GM18870 (cell line): Measurements from ENCODE around the gene ADRB2.
"Not testable (repeated sequence)": the region's sequence is repeated elsewhere in the genome, so short reads cannot be mapped to it uniquely, and the experiment has no call there.

Source experiments
- ATAC-seq: cut with Tn5 transposase; IDR thresholded peaks from one replicate; pipeline ENCODE4 v1.9.1; 2021; ENCODE audit warnings: moderate library complexity; ENCODE audit not compliant: unreplicated experiment

The ADRB2 gene

DNA sequence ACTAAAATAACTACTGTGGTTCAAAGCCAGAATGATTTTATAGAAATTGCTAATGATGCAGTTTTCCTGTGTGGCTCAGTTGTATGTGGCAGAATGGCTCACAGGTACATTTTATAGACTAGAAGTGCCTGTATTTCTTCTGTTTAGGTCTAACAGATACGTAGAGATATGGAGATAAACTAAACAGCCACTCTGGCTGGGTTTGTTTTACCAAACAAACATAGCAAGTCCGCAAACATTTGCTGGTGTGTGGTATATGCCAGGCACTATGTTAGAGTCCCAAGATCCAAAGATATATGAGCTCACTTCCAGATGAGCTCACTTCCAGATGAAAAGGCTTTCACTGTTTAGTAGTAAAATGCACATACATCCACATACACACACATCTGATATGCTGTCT is 24.4 kb downstream of the ADRB2 start:
- no peak for ATAC-seq

DNA sequence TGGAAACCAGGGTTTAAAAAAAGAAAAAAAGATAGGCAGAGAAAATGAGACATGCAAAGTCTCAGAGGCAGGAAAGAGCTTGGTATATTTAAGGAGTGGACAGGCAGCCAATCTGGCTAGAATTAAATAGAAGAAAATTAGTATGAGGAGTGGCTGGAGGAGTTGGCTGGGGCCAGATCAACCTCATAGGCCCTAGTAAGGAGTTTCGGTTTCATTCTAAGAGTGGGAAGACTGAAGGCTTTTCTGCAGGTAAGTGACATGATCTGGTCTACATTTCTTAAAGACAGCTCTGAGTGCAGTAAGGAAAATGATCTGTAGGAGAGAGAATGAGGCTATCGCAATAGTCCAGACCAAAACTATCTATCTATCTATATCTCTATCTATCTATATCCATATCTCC is 27.5 kb downstream of the ADRB2 start:
- no peak for ATAC-seq

DNA sequence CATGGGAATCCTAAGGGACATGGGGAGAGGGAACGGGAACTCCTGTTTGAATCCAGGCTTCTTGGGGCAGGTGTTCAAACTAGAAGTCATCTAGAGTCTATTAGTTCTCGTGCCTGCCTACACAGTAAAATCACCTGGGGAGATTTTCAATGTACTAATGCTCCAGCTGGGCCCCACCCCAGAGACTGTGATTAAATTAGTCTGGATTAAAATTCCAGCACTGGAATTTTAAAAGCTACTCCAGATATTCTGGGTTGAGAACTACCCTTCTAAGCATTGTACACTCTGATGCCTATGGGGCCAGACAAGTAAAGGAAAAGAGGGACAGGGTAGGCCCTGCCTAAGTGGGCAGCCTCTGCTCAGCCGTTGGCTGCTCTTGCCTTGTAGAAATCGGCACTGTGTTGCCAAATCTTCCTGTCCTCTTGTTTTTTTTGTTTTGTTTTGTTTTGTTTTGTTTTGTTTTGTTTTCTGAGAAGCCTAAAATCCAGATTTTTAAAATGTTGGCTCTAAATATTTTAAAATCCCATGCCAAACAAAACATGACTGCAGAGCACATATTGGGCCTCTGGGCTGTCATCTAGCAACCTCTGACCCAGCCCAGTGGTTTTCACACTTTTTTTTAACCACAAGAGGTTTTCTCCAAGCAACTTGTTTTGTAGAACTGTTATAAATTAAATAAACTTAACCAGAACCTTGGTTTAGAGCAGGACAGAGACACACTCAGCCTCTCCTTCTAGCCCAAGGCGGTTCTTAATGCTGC is 29.0 kb downstream of the ADRB2 start:
- ATAC-seq = no peak

DNA sequence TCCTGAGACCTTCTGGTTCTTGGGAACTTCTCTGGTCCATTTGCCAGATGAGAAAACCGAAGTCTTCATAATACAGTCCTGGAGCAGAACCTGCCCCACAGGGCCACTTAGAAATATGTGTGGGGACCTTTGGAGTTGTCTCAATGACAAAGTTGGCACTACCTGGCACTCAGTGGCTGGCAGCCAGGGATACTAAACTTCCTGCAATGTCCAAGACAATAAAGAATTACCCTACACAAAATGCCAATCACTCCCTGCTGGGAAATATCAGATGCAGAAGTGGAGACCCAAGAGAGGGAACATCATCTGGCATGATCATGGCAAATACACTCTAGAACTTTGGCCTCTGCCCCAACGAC is 29.6 kb downstream of the ADRB2 start:
- ATAC-seq = no peak

DNA sequence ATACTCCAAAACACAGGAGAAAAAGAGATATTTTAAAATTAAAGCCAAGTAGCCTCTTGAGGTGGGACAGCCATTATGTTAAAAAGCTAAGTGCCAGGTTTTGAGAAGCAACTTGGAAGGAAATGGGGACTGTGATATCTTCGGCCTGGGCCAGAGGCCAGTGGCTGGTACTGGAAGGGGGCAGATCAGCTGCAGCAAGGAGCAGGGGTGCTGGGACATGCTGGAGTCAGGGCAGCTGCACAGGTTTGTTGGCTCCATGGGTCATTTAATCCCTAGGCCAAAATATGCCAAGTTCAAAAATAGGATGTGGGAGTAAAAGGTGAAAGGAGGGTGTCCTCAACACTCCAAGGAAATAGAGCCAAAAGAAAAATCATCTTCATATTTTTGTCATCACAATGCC is 30.0 kb downstream of the ADRB2 start:
- ATAC-seq = no peak

DNA sequence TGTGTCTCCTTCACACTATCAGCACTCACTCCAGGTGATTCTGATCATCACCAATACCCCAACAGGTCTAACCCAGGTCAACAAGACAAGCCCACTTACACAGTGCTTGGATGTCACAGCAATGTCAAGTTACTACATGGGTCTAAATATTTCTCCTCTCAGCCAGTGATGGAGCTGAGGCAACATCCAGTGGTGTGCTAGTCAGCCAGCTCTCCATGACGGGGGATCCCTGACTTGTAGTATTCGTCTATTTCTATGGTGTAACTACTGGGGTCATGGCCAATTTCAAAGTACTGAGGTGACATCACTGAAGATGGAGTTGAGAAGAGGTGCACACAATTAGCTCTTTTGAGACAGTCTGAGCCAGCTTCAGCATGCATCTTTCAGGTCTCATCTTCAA is 31.1 kb downstream of the ADRB2 start:
- no peak for ATAC-seq

DNA sequence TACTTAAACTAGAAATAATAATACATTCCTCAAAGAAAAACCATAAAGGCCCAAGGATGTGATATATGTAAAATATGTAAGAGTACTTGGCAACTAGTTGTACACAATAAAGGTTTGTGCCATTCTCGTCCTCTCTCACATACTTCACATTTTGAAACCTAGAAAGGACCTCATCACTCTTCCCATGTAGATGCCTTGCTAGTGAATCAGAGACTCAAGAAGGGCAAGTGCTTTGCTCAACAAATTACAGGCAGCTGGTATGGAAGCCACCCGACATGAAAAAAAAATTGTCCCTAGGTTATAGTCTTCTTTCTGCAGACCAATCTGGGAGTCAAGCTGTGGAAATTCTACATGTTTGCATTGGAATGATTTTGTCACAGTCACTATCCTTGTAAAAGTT is 31.7 kb downstream of the ADRB2 start:
- no peak for ATAC-seq

DNA sequence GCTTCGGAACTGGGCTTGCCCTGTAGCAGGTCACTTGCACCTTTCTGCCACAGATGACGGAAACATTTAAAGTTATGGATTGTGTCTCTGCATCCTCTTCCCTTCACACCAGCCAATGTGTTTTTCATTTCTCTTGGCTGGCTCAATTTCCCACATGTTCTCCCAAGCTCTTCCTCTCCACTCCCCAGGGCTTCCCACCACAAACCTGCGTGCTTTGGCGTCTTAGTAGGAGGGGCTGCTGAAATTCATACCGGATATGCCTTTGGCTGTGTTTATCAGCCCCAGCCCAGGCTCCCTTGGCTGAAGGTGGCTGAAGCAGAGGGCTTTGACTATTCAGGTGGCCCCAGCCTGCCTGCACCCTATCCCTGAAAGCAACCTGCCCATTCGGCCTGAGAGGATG is 32.1 kb downstream of the ADRB2 start:
- no peak for ATAC-seq

DNA sequence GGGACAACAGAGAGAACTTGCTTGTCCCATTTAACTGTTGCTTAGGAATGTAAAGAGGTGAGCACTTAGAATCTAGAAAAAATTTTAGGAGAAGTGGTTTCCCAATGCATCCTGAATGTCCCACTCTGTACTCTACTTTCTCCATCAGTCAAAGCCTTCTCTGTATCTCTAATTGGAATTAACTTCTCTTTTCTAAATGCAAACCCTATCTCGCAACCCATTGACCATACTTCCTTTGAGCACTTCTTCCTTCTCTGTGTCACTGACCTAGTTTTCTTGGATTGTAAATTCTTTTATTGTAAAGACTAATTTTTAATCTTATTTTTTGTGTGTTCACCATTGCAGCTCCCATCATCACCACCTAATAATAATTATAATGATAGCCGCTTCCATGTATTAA is 33.3 kb downstream of the ADRB2 start:
- no peak for ATAC-seq

DNA sequence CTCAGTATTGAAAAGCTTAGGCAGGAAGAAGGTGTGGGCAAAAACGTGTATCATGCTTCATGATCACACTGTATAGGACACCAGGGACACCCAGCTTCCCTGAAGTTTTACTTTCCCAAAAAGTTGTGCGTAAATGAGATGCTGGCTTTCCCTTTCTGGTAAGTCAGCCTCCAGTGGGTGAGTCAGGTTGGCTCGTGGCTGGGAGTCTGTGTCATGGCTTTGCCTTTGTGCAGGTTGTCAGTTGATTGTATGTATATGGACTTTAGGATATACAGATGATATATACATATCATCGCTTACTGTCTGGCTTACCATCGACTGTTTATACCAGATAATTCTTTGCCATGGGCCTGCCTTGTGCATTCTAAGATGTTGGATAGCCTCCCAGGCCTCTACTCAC is 34.2 kb downstream of the ADRB2 start:
- ATAC-seq = no peak

DNA sequence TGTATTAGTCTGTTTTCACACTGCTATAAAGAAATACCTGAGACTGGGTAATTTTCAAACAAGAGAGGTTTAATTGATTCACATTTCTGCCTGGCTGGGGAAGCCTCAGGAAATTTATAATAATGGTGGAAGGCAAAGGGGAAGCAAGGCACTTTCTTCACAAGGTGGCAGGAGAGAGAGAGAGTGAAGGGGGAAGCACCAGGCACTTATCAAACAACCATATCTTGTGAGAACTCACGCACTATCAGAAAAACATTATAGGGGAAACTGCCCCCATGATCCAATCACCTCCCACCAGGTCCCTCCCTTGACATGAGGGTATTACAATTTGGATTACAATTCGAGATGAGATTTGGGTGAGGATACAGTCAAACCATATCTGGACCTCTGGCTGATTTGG is 34.7 kb downstream of the ADRB2 start:
- ATAC-seq = no peak

DNA sequence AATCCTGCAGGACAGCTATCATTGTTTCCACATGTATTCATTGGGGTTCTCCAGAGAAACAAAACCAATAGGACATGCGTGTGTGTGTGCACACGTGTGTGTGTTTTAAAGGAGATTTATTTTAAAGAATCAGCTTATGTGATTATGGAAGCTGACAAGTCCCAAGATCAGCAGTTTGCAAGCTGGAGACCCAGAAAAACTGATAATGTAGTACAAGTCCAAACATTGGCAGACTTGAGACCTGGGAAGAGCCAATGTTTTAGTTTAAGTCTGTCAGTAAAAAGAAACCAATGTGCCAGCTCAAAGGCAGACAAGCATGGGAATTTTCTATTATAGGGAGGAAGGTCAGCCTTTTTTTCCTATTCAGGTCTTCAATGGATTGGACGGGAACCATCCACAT is 35.3 kb downstream of the ADRB2 start:
- no peak for ATAC-seq

DNA sequence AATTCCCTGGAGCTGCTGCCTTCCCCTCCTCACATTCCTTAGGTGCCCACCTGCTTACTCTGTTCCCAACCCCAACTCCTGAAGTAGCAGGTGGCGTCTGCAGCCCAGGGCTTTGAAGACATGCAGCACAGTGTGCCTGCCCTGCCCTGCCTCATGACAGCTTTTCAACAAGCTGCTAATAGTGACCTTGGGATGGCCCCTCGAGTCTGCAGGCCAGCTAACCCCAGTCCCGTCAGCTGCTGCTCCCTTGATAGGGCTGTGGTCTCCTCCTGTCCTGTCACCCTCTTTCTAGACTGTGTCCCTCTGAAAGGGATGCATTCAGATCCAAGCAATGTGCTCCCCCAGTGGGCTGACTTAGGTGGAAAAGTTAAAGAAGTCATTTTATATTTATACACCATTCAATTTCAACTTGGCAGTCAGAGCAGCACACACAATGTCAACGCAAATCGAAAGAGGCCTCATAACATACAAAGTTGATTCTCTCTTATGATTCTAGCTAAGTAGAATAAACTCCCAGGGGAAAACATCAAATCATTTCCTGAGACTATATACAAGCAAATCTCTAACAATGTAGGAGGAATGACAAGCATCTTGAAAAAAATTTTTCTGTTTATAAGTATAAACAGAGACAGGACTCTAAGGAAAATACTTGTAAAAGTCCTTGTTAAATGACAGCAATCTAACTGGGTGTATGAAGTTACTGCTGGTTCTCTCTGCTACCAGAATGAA is 37.9 kb downstream of the ADRB2 start:
- ATAC-seq = no peak

DNA sequence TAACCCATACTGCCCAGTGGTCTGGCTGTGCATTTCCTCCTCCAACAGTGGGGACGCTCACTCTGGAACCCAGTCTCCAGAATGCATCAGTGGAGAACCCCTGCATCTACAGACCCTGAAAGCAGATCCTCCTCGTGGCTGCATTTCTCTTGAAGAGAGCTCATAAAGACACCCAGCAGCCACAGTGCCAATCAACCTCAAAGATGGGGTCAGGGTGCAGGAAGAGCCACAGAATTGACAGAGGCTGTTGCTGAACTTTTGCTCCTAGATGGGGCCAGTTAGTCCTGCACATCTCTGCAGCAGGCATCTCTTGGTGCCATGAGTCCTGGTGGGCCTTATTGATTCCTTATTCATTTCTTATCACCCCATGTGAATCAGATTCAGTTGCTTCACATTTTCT is 39.6 kb downstream of the ADRB2 start:
- no peak for ATAC-seq

DNA sequence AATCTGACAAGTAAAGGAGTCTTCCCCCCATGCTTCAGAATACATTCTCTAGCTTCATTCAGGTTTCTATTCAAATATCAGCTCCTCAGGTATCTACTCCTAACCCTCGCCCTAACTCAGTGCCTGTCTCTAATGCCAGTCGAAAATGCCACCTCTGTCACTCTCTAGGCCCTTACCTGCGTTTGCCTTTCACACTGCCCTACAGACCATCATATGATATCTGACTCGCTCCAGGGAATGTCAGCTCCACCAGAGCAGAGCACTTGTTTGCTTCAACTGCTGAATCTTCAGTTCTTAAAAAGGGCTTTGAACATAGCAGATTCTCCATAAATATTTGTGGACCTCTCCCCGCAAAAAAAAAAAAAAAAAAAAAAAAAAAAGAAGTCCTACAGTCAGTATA is 46.7 kb downstream of the ADRB2 start:
- no peak for ATAC-seq

DNA sequence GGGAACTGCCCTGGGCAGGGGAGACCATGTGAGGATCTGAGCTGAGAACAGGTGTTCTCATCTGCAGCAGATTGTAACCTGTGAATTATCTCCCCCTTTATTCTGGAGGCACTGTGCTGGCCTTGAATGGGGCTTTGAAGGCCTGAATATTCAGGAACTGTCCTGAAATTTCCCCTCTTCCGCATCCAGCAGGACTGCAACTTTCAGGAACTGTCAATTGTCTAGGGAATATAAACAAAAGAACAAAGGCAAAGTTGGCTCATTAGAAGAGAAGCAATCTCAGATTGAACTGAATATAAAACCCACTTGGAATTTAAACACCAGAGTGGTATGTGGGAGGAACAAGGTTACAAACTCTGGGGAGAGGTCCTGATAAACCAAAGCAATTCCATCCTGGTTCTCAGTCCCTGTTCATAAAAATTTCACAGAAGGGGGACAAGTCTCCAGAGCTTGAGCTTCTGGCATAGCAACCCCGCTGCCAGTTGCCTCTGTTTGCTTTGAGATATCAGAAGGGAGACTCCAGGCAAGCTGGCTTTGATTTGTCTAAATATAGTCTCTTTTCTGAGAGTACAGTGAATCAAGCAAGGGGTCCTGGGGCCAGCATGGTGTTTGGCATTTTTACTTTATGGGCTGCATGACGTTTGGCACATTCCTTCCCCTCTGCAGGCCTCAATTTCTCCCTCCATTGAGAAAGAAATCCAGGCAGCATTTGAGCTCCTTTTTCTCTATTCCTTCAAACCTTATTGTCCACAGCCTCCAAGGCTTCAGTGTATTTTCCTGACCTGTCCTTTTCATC is 47.5 kb downstream of the ADRB2 start:
- ATAC-seq = no peak

DNA sequence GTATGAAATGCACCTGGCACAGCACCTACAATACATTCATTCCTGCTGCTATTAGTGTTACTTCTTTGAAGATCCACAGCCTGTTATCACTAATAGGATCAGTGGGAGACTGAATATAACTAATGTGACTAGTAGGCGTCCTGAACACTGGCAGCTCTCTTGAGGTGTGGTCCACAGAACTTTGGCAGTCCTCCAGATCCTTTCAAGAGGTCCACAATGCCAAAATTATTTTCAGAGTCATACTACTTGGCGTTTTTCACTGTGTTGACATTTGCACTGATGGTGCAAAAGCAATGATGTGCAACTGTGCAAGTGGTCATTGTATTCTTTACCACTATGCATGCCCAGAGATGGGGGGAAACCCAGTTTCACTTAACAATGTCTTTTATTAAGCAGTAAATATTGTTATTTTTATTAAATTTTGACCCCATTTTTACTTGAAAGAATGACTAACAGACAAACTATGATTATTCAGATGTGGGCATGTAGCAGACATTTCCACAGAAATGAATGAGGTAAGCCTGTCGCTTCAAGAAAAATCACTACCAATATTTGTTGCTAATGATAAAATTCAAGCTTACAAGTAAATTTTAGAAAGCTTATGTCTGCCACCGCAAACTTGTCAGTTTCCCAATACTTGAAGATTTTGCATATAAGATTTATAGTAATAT is 48.9 kb downstream of the ADRB2 start:
- ATAC-seq = no peak

DNA sequence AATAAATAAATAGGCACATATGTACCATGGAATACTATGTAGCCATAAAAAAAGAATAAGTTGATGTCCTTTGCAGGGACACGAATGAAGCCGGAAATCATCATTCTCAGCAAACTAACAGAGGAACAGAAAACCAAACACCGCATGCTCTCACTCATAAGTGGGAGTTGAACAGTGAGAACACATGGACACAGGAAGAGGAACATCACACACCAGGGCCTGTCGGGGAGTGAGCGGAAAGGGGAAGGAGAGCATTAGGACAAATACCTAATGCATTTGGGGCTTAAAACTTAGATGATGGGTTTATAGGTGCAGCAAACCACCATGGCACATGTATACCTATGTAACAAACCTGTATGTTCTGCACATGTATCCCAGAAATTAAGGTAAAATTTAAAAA is 51.0 kb downstream of the ADRB2 start:
- not testable (repeated sequence) for ATAC-seq
